K562 (cell line): Measurements from ENCODE around the gene SDE2. TPM values are rescaled to one million over a fixed set of nuclear protein-coding genes. Genes with fewer than 3 reads are reported as not detected.
A peak's percentile ranks its signal among the peaks of the same experiment; 100 is the strongest.

Experiments
- ATAC-seq: fragments of 200-7000 bp; cut with Tn5 transposase; 3 replicates; pipeline ENCODE4 v1.9.1; 2020; ENCODE audit warnings: moderate library complexity
- BruUV-seq: library from RNA; stranded (reverse); fragments of 400-500 nt; replicated peaks from 2 replicates; lab custom pipeline; 2021; lab: Mats Ljungman, UMichigan
- CTCF ChIA-PET: fragments of 300-600 bp; formaldehyde crosslinking; extraction: SDS; loops from one replicate; lab custom pipeline; 2021; ENCODE audit warnings: low intra/inter-chr PET ratio; lab: Yijun Ruan, JAX
- POLR2A ChIA-PET: fragments of 300-600, 350-650 bp; sonication (Branson Sonifier 250); formaldehyde crosslinking; extraction: SDS; loops from one replicate; lab custom pipeline; 2021; ENCODE audit warnings: antibody characterized with exemption, inconsistent platforms; lab: Yijun Ruan, JAX
- DNase-seq, 4 experiments: peaks; one replicate each; pipeline versions ENCODE4 v3.0.0 to v3.0.0-alpha.2; 2011 to 2018; ENCODE audit warnings: low spot score in 3 of 4, mixed read lengths in 3 of 4; ENCODE audit errors: extremely low read depth in 1 of 4
- FAIRE-seq: peaks from 2 replicates; lab custom pipeline; 2011; peaks lifted over from hg19 to GRCh38; lab: Jason Lieb, UNC
- H2AFZ ChIP-seq: 2 replicates; pipeline ENCODE4 v1.6.0; 2011; ENCODE audit warnings: low read depth, low read length, control low read depth, inconsistent platforms
- H3K27ac ChIP-seq: fragments of 200-600 bp; 3 replicates; pipeline ENCODE4 v1.8.0; 2011; ENCODE audit warnings: low read depth, mild to moderate bottlenecking, control low read depth, inconsistent platforms, low read length, moderate library complexity, mixed read lengths; ENCODE audit errors: extremely low read depth
- H3K27me3 ChIP-seq, 2 experiments: fragments of 300-600 bp in 1 of 2; 2 replicates in 1 of 2; 3 replicates in 1 of 2; pipeline versions ENCODE4 v1.6.0 to v1.8.0; 2011; ENCODE audit warnings: inconsistent platforms in 2 of 2, low read length in 2 of 2, mild to moderate bottlenecking in 1 of 2, mixed read lengths in 1 of 2, moderate library complexity in 1 of 2; ENCODE audit not compliant: control insufficient read depth in 2 of 2, insufficient read depth in 2 of 2
- H3K36me3 ChIP-seq: fragments of 300-600 bp; 3 replicates; pipeline ENCODE4 v1.8.0; 2011; ENCODE audit warnings: mild to moderate bottlenecking, low read length, inconsistent platforms; ENCODE audit not compliant: control insufficient read depth, insufficient read depth
- H3K4me1 ChIP-seq, 2 experiments: fragments of 200-600 bp in 1 of 2; replicated peaks in 1 of 2; 2 replicates in 1 of 2; 3 replicates in 1 of 2; pipeline versions ENCODE4 v1.5.1 to v1.8.0; 2011; ENCODE audit warnings: inconsistent platforms in 2 of 2, low read length in 2 of 2, mild to moderate bottlenecking in 1 of 2, mixed read lengths in 1 of 2, moderate library complexity in 1 of 2; ENCODE audit not compliant: control insufficient read depth in 2 of 2, insufficient read depth in 2 of 2
- H3K4me2 ChIP-seq: 2 replicates; pipeline ENCODE4 v1.6.1; 2011; ENCODE audit warnings: low read length, control low read depth, inconsistent platforms, mixed read lengths; ENCODE audit not compliant: insufficient read depth
- H3K4me3 ChIP-seq: fragments of 200-600 bp; sonication (generic), shearing (Covaris generic); 2 replicates; pipeline ENCODE4 v1.5.1; 2016; ENCODE audit warnings: control low read depth, inconsistent platforms
- H3K79me2 ChIP-seq: fragments of 200-600 bp; 3 replicates; pipeline ENCODE4 v1.8.0; 2011; ENCODE audit warnings: low read length, inconsistent platforms; ENCODE audit not compliant: control insufficient read depth, insufficient read depth
- H3K9ac ChIP-seq, 2 experiments: 2 replicates each; pipeline versions ENCODE4 v1.6.0 to v1.6.1; 2011; ENCODE audit warnings: low read depth in 2 of 2, low read length in 2 of 2, control low read depth in 1 of 2, inconsistent platforms in 1 of 2, mild to moderate bottlenecking in 1 of 2, mixed read lengths in 1 of 2; ENCODE audit not compliant: insufficient read depth in 1 of 2
- H3K9me1 ChIP-seq: one replicate; pipeline ENCODE4 v1.6.0; 2011; ENCODE audit warnings: inconsistent platforms, mild to moderate bottlenecking, low read length, moderate library complexity; ENCODE audit not compliant: control insufficient read depth, insufficient read depth
- H3K9me3 ChIP-seq: replicated peaks from 2 replicates; pipeline ENCODE4 v1.5.1; 2011; ENCODE audit warnings: low read depth, low read length, inconsistent platforms; ENCODE audit not compliant: control insufficient read depth, insufficient read depth
- H4K20me1 ChIP-seq: replicated peaks from 2 replicates; pipeline ENCODE4 v1.6.1; 2011; ENCODE audit warnings: low read length, inconsistent platforms, mixed read lengths; ENCODE audit not compliant: control insufficient read depth, insufficient read depth
- CBX8 ChIP-seq: fragments of 200-600 bp; sonication (generic); IDR thresholded peaks from 2 replicates; pipeline ENCODE4 v1.6.1; 2012; ENCODE audit warnings: borderline replicate concordance, mixed run types, low read depth, mild to moderate bottlenecking, moderate library complexity, mixed read lengths, low read length, control low read depth, inconsistent platforms; ENCODE audit not compliant: poor library complexity, severe bottlenecking; ENCODE audit errors: extremely low read depth
- CREB3 ChIP-seq: fragments of 450-650 bp; conservative IDR thresholded peaks from 2 replicates; pipeline ENCODE4 v1.6.1; 2016; ENCODE audit warnings: missing genetic modification characterization, low read depth, mild to moderate bottlenecking, missing compliant biosample characterization, moderate library complexity
- GTF2E2 ChIP-seq: fragments of 200-800 bp; sonication (Bioruptor generic); IDR thresholded peaks from 2 replicates; pipeline ENCODE4 v1.6.1; 2016; ENCODE audit warnings: missing genetic modification characterization, missing compliant biosample characterization
- HMBOX1 ChIP-seq: sonication (generic); IDR thresholded peaks from 2 replicates; pipeline ENCODE4 v1.6.1; 2016
- MED1 ChIP-seq: sonication (generic); formaldehyde crosslinking; IDR thresholded peaks from 2 replicates; pipeline ENCODE4 v1.8.1; 2023; ENCODE audit warnings: missing genetic modification reagents, borderline replicate concordance
- MEIS2 ChIP-seq: fragments of 450-650 bp; IDR thresholded peaks from 2 replicates; pipeline ENCODE4 v1.6.1; 2014; ENCODE audit warnings: mild to moderate bottlenecking; ENCODE audit not compliant: partially characterized antibody
- NFE2 ChIP-seq: IDR thresholded peaks from 2 replicates; pipeline ENCODE4 v1.6.1; 2014; ENCODE audit warnings: antibody characterized with exemption, low read depth
- NKRF ChIP-seq: fragments of 450-650 bp; IDR thresholded peaks from 2 replicates; pipeline ENCODE4 v1.6.1; 2016; ENCODE audit warnings: borderline replicate concordance
- NR2C2 ChIP-seq, 2 experiments: fragments of 200-800 bp in 1 of 2; sonication (Bioruptor generic) in 1 of 2; sonication (generic) in 1 of 2; formaldehyde crosslinking in 1 of 2; IDR thresholded peaks; 2 replicates each; pipeline versions ENCODE4 v1.6.1 to v1.8.0; 2016 to 2022; ENCODE audit warnings: mild to moderate bottlenecking in 1 of 2, missing compliant biosample characterization in 1 of 2, missing genetic modification characterization in 1 of 2, missing genetic modification reagents in 1 of 2
- PHTF2 ChIP-seq: fragments of 250-450 bp; sonication (Bioruptor Pico); IDR thresholded peaks from 2 replicates; pipeline ENCODE4 v1.5.0; 2021; ENCODE audit warnings: mild to moderate bottlenecking
- TAF15 ChIP-seq: fragments of 200-400 bp; formaldehyde crosslinking; IDR thresholded peaks from 2 replicates; pipeline ENCODE4 v1.6.1; 2017; ENCODE audit warnings: mild to moderate bottlenecking, low read depth, low read length, moderate library complexity
- YY1 ChIP-seq, 3 experiments: IDR thresholded peaks; 2 replicates each; pipeline ENCODE4 v1.6.1; 2011; ENCODE audit warnings: low read length in 2 of 3, mild to moderate bottlenecking in 2 of 3, moderate library complexity in 2 of 3, borderline replicate concordance in 1 of 3, control low read depth in 1 of 3, low read depth in 1 of 3; ENCODE audit not compliant: insufficient read depth in 3 of 3, insufficient replicate concordance in 2 of 3, control insufficient read depth in 1 of 3, insufficient read length in 1 of 3; ENCODE audit errors: extremely low read depth in 1 of 3
- ZNF121 ChIP-seq: sonication (generic); formaldehyde crosslinking; conservative IDR thresholded peaks from 2 replicates; pipeline ENCODE4 v1.8.0; 2022; ENCODE audit warnings: missing genetic modification reagents
- ZNF134 ChIP-seq: fragments of 250-450 bp; sonication (Bioruptor Pico); conservative IDR thresholded peaks from 2 replicates; pipeline ENCODE4 v1.4.0; 2020
- ZNF668 ChIP-seq: fragments of 250-450 bp; sonication (Bioruptor Pico); IDR thresholded peaks from 2 replicates; pipeline ENCODE4 v1.8.0; 2022; ENCODE audit warnings: mild to moderate bottlenecking, inconsistent platforms
- WGBS: fragments of 100-300 bp; shearing (Covaris generic); methylation state at CpG from one replicate; pipeline ENCODE4 v1.1.6; 2016; ENCODE audit warnings: low coverage, mixed read lengths; ENCODE audit not compliant: insufficient coverage; ENCODE audit errors: missing lambda C conversion rate; 5-methylcytosine and 5-hydroxymethylcytosine counted together
- in situ Hi-C: fragments of 300-500 bp; cut with MboI; formaldehyde crosslinking; loops from 4 replicates; pipeline ENCODE4 v1.15.0; 2018; ENCODE audit warnings: inconsistent platforms, mixed read lengths
- intact Hi-C: fragments of 100-400 bp; cut with micrococcal nuclease; formaldehyde crosslinking; loops from 2 replicates; pipeline ENCODE4 v1.14.2; 2022
- polyA plus RNA-seq, 8 experiments: library from polyadenylated mRNA; depleted of rRNA in 4 of 8; stranded (reverse) in 5 of 8; unstranded in 3 of 8; fragments of >200 nt; fragmentation: Nextera tagmentation in 2 of 8; fragmentation: Illumina TruSeq in 1 of 8; extraction: Ambion mirVana in 2 of 8; extraction: Trizol in 1 of 8; gene quantifications; 2 replicates each; pipeline versions ENCODE4 v1.2.1 to v1.2.3, GENCODE V29; 2011 to 2014; ENCODE audit warnings: inconsistent platforms in 1 of 8, missing spikeins in 1 of 8
- total RNA-seq, 7 experiments: library from RNA; depleted of rRNA in 6 of 7; stranded (reverse); fragments of >200 nt in 6 of 7; fragmentation: Illumina TruSeq in 2 of 7; extraction: Trizol in 2 of 7; gene quantifications; 2 replicates each; pipeline versions ENCODE4 v1.2.1 to v1.2.3, GENCODE V29; 2011 to 2021; ENCODE audit warnings: low replicate concordance in 1 of 7

SDE2 gene
- total and polyA plus RNA-seq, 9 of the 15 experiments (the other 6 are each of a cell fraction or from before 2014, with no cell fraction given), result 14.3 to 62.3 (median 46.0) TPM

GRCh38 chr1:226003502-226004170 lies 4.5 kb upstream of the SDE2 start:
- WGBS, result 58% methylated on average over 3 of the region's 3 CpGs
- peak overlapping the region; percentile 80 for H2AFZ ChIP-seq
- peaks cover 49 to 56% of the 10 kb centered on the region in 2 experiments for H3K4me1 ChIP-seq
- H3K4me2 ChIP-seq, result peak overlapping the region; percentile 35; the same call in 1 of the 2 replicates
- intact Hi-C loops, result no loop called here
- FAIRE-seq (no peak), ATAC-seq (no peak), DNase-seq (peak in 1 of 4 experiments; percentile 55)
- no peaks in the 10 kb centered on the region for H3K27me3 ChIP-seq
- CTCF ChIA-PET, result interaction anchor here (0.6 to 1.1 kb wide), 2 partner anchors 61 to 330 kb away, joined by 3 read pairs; no protein-coding TSS in a partner anchor
- peak overlapping the region in 1 of 2 experiments; percentile 96; a peak in 2 of 4 replicates for H3K9ac ChIP-seq
- no TSS peak for BruUV-seq
- no peaks in the 10 kb centered on the region for H4K20me1 ChIP-seq
- peak overlapping the region; percentile 98 for H3K27ac ChIP-seq
- POLR2A ChIA-PET, result interaction anchor here (1.1 to 7.5 kb wide), 3 partner anchors 10 to 58 kb away, joined by 4 to 100 read pairs (median 5); partner anchors contain the start of gene H3-3A
- no peak overlapping the region for H3K4me3 ChIP-seq
- no peaks in the 10 kb centered on the region for H3K9me1 ChIP-seq
- peaks cover 4% of the 10 kb centered on the region; the same call in 1 of the 3 replicates for H3K36me3 ChIP-seq
- in situ Hi-C loops, result no loop called here
- H3K79me2 ChIP-seq, result peaks cover 18% of the 10 kb centered on the region
- no peaks in the 10 kb centered on the region for H3K9me3 ChIP-seq
- TF ChIP-seq NR2C2 (CRISPR knock-in tag; IDR thresholded peaks at IDR 0.05), result no peak
- TF ChIP-seq NR2C2 (tag; IDR thresholded peaks at IDR 0.05), result peak; percentile 28; the same call in 1 of the 2 replicates
- 0 out of 2 replicates have a peak, but pooled peaks have one; percentile 17 for TF ChIP-seq NFE2
- TF ChIP-seq CBX8, result no peak
- TF ChIP-seq HMBOX1, result 0 out of 2 replicates have a peak, but pooled peaks have one; percentile 14
- TF ChIP-seq GTF2E2 (tag), result 0 out of 2 replicates have a peak, but pooled peaks have one; percentile 56
- 0 out of 2 replicates have a peak, but pooled peaks have one; percentile 11 for TF ChIP-seq PHTF2
- no peak for TF ChIP-seq MEIS2
- peak in 1 of 3 experiments; percentile 76 for TF ChIP-seq YY1 (IDR thresholded peaks at IDR 0.05; ENCODE audit: borderline replicate concordance in 1 of 3, control insufficient read depth in 1 of 3, extremely low read depth in 1 of 3, insufficient read depth in 3 of 3, insufficient read length in 1 of 3, insufficient replicate concordance in 2 of 3, low read depth in 1 of 3, low read length in 2 of 3)
- TF ChIP-seq ZNF668 (CRISPR knock-in tag), result peak; percentile 74; the same call in 1 of the 2 replicates
- no peak for TF ChIP-seq ZNF121
- no peak for TF ChIP-seq MED1 (CRISPR knock-in tag)
- 0 out of 2 replicates have a peak, but pooled peaks have one; percentile 11 for TF ChIP-seq NKRF
- 0 out of 2 replicates have a peak, but pooled peaks have one; percentile 44 for TF ChIP-seq CREB3
- no peak for TF ChIP-seq TAF15
- peak; percentile 89 for TF ChIP-seq ZNF134
